SU-DHL-6 (cell line): ENCODE measurements around the gene TRMT112.

Experiments used
- EZH2phosphoT487 ChIP-seq: fragments of 200-600 bp; sonication (generic), shearing (Covaris generic); conservative IDR thresholded peaks from 2 replicates; pipeline ENCODE4 v1.6.1; 2018; ENCODE audit warnings: mild to moderate bottlenecking, antibody characterized with exemption, low read length, moderate library complexity, mixed read lengths
- TF ChIP-seq, protein P1 (sequence below): fragments of 200-600 bp; sonication (generic); IDR thresholded peaks from one replicate; pipeline ENCODE4 v1.5.1; 2017; ENCODE audit warnings: antibody characterized with exemption, mild to moderate bottlenecking, low read length, moderate library complexity; ENCODE audit not compliant: insufficient read depth, poor library complexity, severe bottlenecking

DNA sequence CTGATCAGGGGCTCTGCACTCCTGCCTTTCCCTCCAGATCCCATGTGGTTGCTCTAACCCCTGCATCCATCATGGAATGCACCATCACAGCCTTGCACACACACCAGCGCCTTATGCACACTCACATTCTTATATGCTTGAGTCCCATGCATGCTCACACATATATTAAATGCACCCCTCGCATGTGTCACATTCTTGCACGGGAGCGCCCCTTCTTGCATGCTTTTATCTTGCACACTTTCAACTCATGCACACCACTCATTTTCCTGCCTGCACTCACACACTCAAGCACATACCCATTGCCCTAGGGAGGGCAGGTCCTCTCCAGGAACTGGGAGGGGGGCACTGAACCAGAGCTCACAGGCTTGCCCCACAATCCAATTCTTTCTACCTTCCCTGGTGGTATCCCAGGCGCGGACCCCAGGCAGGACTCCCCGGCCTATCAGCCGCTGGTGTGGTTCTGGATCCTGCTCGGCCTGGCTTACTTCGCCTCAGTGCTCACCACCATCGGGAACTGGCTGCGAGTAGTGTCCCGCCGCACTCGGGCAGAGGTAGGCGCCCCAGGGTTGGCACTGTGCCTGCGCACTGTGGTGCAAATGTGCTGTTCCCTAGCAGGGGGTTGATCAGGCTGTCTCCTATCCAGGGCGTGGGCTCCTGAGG, 19.5 kb downstream of the TRMT112 start:
- TF ChIP-seq, protein P1, sequence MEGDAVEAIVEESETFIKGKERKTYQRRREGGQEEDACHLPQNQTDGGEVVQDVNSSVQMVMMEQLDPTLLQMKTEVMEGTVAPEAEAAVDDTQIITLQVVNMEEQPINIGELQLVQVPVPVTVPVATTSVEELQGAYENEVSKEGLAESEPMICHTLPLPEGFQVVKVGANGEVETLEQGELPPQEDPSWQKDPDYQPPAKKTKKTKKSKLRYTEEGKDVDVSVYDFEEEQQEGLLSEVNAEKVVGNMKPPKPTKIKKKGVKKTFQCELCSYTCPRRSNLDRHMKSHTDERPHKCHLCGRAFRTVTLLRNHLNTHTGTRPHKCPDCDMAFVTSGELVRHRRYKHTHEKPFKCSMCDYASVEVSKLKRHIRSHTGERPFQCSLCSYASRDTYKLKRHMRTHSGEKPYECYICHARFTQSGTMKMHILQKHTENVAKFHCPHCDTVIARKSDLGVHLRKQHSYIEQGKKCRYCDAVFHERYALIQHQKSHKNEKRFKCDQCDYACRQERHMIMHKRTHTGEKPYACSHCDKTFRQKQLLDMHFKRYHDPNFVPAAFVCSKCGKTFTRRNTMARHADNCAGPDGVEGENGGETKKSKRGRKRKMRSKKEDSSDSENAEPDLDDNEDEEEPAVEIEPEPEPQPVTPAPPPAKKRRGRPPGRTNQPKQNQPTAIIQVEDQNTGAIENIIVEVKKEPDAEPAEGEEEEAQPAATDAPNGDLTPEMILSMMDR: no peak
- no peak for TF ChIP-seq EZH2phosphoT487
